HUES48 (cell line): Measurements from ENCODE around the gene TINCR.

ENCODE experiments used
- H3K27ac ChIP-seq: one replicate; pipeline ENCODE4 v1.7.0; 2013; ENCODE audit warnings: low read depth, low read length, inconsistent platforms
- H3K27me3 ChIP-seq: 2 replicates; pipeline ENCODE4 v1.6.1; 2013; ENCODE audit warnings: mild to moderate bottlenecking, low read length; ENCODE audit not compliant: control insufficient read depth, insufficient read depth
- H3K36me3 ChIP-seq: 2 replicates; pipeline ENCODE4 v1.6.1; 2013; ENCODE audit warnings: low read length; ENCODE audit not compliant: control insufficient read depth, insufficient read depth
- H3K4me1 ChIP-seq: 2 replicates; pipeline ENCODE4 v1.6.1; 2013; ENCODE audit warnings: mild to moderate bottlenecking, low read length; ENCODE audit not compliant: control insufficient read depth, insufficient read depth
- H3K4me3 ChIP-seq: 2 replicates; pipeline ENCODE4 v1.5.1; 2013; ENCODE audit warnings: mild to moderate bottlenecking, low read depth, low read length
- H3K9ac ChIP-seq: 2 replicates; pipeline ENCODE4 v1.6.1; 2013; ENCODE audit warnings: mild to moderate bottlenecking, low read depth, low read length, moderate library complexity
- H3K9me3 ChIP-seq: 2 replicates; pipeline ENCODE4 v1.6.1; 2013; ENCODE audit warnings: low read length; ENCODE audit not compliant: control insufficient read depth, insufficient read depth

The TINCR gene

GRCh38 chr19:5512715-5513114 lies 55.0 kb downstream of the TINCR start:
- Histone ChIP-seq H3K4me3 (no peak overlapping the region), H3K9ac (no peak overlapping the region), H3K27ac (no peak overlapping the region), H3K27me3 (no peaks in the 10 kb centered on the region), H3K9me3 (no peaks in the 10 kb centered on the region), H3K4me1 (no peaks in the 10 kb centered on the region), H3K36me3 (no peaks in the 10 kb centered on the region)
